ENCODE results near the gene SLC1A1.

SLC1A1 gene

DNA sequence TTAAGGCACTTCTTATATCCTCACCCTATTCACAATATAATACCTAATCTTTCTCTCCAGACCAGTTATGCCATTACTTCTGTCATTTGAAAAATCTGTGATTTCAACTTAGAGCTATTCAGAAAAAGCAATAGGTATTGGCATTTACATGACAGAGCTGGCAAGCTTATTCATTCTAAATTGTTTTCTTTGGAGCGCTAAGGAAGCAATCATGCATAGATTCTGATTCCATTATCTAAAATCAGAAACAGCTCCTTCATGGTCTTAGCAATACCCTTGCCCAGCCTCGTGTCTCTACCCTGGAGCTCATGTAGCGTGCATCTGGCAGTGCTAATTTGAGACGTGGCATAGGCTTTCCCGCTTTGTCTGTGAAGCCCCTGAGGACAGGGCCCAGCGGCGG, 4.5 kb downstream of the SLC1A1 start:
- DNase-seq (ENCODE audit: low spot score) = no peak
- H3K4me3 ChIP-seq = no peak overlapping the region
- no peak overlapping the region for H3K27ac ChIP-seq
- TF ChIP-seq, protein P1, sequence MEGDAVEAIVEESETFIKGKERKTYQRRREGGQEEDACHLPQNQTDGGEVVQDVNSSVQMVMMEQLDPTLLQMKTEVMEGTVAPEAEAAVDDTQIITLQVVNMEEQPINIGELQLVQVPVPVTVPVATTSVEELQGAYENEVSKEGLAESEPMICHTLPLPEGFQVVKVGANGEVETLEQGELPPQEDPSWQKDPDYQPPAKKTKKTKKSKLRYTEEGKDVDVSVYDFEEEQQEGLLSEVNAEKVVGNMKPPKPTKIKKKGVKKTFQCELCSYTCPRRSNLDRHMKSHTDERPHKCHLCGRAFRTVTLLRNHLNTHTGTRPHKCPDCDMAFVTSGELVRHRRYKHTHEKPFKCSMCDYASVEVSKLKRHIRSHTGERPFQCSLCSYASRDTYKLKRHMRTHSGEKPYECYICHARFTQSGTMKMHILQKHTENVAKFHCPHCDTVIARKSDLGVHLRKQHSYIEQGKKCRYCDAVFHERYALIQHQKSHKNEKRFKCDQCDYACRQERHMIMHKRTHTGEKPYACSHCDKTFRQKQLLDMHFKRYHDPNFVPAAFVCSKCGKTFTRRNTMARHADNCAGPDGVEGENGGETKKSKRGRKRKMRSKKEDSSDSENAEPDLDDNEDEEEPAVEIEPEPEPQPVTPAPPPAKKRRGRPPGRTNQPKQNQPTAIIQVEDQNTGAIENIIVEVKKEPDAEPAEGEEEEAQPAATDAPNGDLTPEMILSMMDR (IDR thresholded peaks at IDR 0.05) = no peak

- TF ChIP-seq, protein P1 (IDR thresholded peaks at IDR 0.05) = no peak
- no peak for DNase-seq (ENCODE audit: low spot score)
- no peak overlapping the region for H3K27ac ChIP-seq
Measured at GRCh38 chr9:4495537-4495936, 5.3 kb downstream of the SLC1A1 start.

GRCh38 chr9:4496497-4496896, 6.2 kb downstream of the SLC1A1 start:
- TF ChIP-seq, protein P1 (IDR thresholded peaks at IDR 0.05) = no peak
- DNase-seq (ENCODE audit: low spot score) = no peak
- no peak overlapping the region for H3K4me3 ChIP-seq
- H3K27ac ChIP-seq = no peak overlapping the region

More at GRCh38 chr9:4495537-4495936, 5.3 kb downstream of the SLC1A1 start:
- no peak overlapping the region for H3K4me3 ChIP-seq

DNA sequence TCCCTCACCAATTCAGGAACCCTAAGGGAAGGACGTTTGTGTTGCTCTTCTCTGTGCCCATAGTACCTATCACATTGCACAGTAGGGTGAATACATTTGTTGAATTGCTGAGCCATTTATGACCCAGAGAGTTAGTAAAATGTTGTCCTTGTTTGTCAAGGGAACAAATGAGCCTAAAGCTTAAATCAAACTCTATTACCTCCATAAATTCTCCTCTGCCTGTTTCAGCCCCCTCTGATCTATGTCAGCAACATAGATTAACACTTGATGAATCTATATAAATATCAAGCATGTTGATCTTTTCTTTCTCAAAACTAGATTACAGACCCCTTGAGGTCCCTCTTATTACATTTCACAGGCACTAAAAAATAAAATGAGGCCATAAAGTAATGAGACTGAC, 7.1 kb downstream of the SLC1A1 start:
- TF ChIP-seq, protein P1 (IDR thresholded peaks at IDR 0.05) = no peak
- no peak for DNase-seq (ENCODE audit: low spot score)
- Histone ChIP-seq H3K27ac (no peak overlapping the region), H3K4me3 (no peak overlapping the region)

DNA sequence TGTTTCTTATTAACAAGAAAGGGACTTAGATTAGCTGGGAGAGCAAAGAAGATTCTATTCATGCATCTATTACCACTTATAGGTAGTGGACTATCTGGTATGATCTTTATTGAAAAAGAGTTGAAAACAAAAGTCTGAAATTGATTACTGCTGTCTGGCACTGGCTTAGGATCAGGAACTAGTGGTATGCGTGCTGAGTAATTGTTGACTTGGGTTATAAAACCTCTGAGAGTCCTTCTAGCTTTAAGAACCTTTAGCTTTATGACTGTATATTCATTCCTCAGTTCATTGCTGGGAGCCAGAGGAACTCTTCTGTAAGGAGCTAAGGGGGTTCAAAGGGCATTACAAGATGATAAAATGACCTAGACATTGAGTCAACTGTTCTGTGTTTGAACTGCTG, 7.6 kb downstream of the SLC1A1 start:
- DNase-seq (ENCODE audit: low spot score) = no peak
- no peak overlapping the region for H3K27ac ChIP-seq
- H3K4me3 ChIP-seq = no peak overlapping the region
- TF ChIP-seq, protein P1 (IDR thresholded peaks at IDR 0.05) = no peak

DNA sequence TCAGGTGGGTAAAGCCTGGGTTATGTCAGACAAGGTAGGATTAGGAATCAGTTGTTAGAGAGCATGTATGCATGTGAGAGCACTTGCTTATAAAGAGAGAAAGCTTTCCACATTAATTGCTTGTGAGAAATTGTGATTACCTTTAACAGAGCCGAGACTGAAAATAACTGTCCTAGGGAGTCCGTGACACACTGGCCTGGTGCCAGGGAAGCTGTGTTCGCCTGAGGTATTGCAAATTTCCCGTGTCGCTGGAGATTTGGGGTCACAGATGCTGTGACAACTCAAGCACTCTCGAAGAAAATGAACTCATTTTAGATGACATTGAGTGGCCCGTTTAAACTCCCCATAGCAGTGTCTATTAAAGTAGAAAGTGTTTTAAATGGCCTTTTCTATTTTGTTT, 9.6 kb downstream of the SLC1A1 start:
- Histone ChIP-seq H3K27ac (no peak overlapping the region), H3K4me3 (no peak overlapping the region)
- DNase-seq (ENCODE audit: low spot score) = no peak
- TF ChIP-seq, protein P1 (IDR thresholded peaks at IDR 0.05) = no peak

- no peak overlapping the region for H3K4me3 ChIP-seq
- no peak for DNase-seq (ENCODE audit: low spot score)
- H3K27ac ChIP-seq = no peak overlapping the region
- TF ChIP-seq, protein P1 (IDR thresholded peaks at IDR 0.05) = no peak
Measured at GRCh38 chr9:4501147-4501507, 10.9 kb downstream of the SLC1A1 start.
